Keratinocyte (primary cell): ENCODE measurements around the gene CCDC148. TPM values are rescaled to one million over a fixed set of nuclear protein-coding genes. Genes with fewer than 3 reads are reported as not detected.

Experiments used
- DNase-seq: peaks from one replicate; pipeline ENCODE4 v3.0.0-alpha.2; 2011; ENCODE audit warnings: low read depth, missing footprints, low spot score
- FAIRE-seq: peaks from 2 replicates; lab custom pipeline; 2011; peaks lifted over from hg19 to GRCh38; lab: Jason Lieb, UNC
- H2AFZ ChIP-seq: 2 replicates; pipeline ENCODE4 v1.6.0; 2012; ENCODE audit warnings: low read length, control low read depth, inconsistent platforms; ENCODE audit not compliant: control insufficient read depth
- H3K27ac ChIP-seq: 2 replicates; pipeline ENCODE4 v1.5.1; 2011; ENCODE audit warnings: low read length; ENCODE audit not compliant: control insufficient read depth, insufficient read depth
- H3K27me3 ChIP-seq: 3 replicates; pipeline ENCODE4 v1.6.0; 2011; ENCODE audit warnings: low read length; ENCODE audit not compliant: control insufficient read depth, insufficient read depth; ENCODE audit errors: extremely low read depth
- H3K36me3 ChIP-seq, 2 experiments: 2 replicates in 1 of 2; 3 replicates in 1 of 2; pipeline ENCODE4 v1.5.1; 2011; ENCODE audit warnings: low read length in 2 of 2, mild to moderate bottlenecking in 1 of 2; ENCODE audit not compliant: control insufficient read depth in 2 of 2, insufficient read depth in 2 of 2; ENCODE audit errors: extremely low read depth in 1 of 2
- H3K4me1 ChIP-seq: 3 replicates; pipeline ENCODE4 v1.5.1; 2011; ENCODE audit warnings: low read length; ENCODE audit not compliant: control insufficient read depth, insufficient read depth; ENCODE audit errors: extremely low read depth
- H3K4me2 ChIP-seq: 3 replicates; pipeline ENCODE4 v1.6.0; 2011; ENCODE audit warnings: low read depth, low read length; ENCODE audit not compliant: control insufficient read depth, insufficient read depth; ENCODE audit errors: extremely low read depth
- H3K4me3 ChIP-seq, 3 experiments: fragments of 200-600 bp in 1 of 3; sonication (generic) in 1 of 3; 2 replicates in 2 of 3; 3 replicates in 1 of 3; pipeline ENCODE4 v1.5.1; 2011 to 2016; ENCODE audit warnings: low read length in 3 of 3, mild to moderate bottlenecking in 3 of 3, control low read depth in 2 of 3, inconsistent platforms in 1 of 3, low read depth in 1 of 3, mixed read lengths in 1 of 3, mixed run types in 1 of 3, moderate library complexity in 1 of 3; ENCODE audit not compliant: control insufficient read depth in 2 of 3, insufficient read depth in 2 of 3; ENCODE audit errors: extremely low read depth in 1 of 3
- H3K79me2 ChIP-seq: 2 replicates; pipeline ENCODE4 v1.6.0; 2012; ENCODE audit warnings: low read length; ENCODE audit not compliant: control insufficient read depth, insufficient read depth
- H3K9ac ChIP-seq: 3 replicates; pipeline ENCODE4 v1.6.0; 2011; ENCODE audit warnings: low read length; ENCODE audit not compliant: control insufficient read depth, insufficient read depth; ENCODE audit errors: extremely low read depth
- H3K9me1 ChIP-seq: 3 replicates; pipeline ENCODE4 v1.6.0; 2011; ENCODE audit warnings: low read length; ENCODE audit not compliant: control insufficient read depth, insufficient read depth; ENCODE audit errors: extremely low read depth
- H3K9me3 ChIP-seq: 2 replicates; pipeline ENCODE4 v1.5.1; 2012; ENCODE audit warnings: low read depth, low read length; ENCODE audit not compliant: control insufficient read depth
- H4K20me1 ChIP-seq: 3 replicates; pipeline ENCODE4 v1.6.0; 2011; ENCODE audit warnings: low read length; ENCODE audit not compliant: control insufficient read depth, insufficient read depth; ENCODE audit errors: extremely low read depth
- CTCF ChIP-seq, 3 experiments: IDR thresholded peaks in 1 of 3; conservative IDR thresholded peaks in 1 of 3; optimal IDR thresholded peaks in 1 of 3; 2 replicates in 2 of 3; 3 replicates in 1 of 3; pipeline versions ENCODE3 to v1.5.1; 2011; ENCODE audit warnings: low read length in 3 of 3, mild to moderate bottlenecking in 3 of 3, moderate library complexity in 2 of 3, control low read depth in 1 of 3, inconsistent platforms in 1 of 3; ENCODE audit not compliant: insufficient read depth in 2 of 3; ENCODE audit errors: extremely low read depth in 1 of 3
- EZH2 ChIP-seq: IDR thresholded peaks from one replicate; pipeline ENCODE4 v1.6.1; 2012; ENCODE audit warnings: inconsistent platforms, mild to moderate bottlenecking, low read length, moderate library complexity
- dilution Hi-C: fragments of 300-500 bp; cut with MboI; formaldehyde crosslinking; loops from one replicate; pipeline ENCODE4 v1.7.0; 2020; ENCODE audit warnings: low sequenced_read_pairs; ENCODE audit not compliant: extremely low pct_ligation_motif_present
- polyA plus RNA-seq, 5 experiments: library from polyadenylated mRNA; depleted of rRNA in 3 of 5; stranded (reverse) in 3 of 5; stranded (forward) in 1 of 5; unstranded in 1 of 5; fragments of >200 nt; gene quantifications; 1 replicate in 1 of 5; 2 replicates in 3 of 5; 3 replicates in 1 of 5; pipeline versions ENCODE4 v1.2.1 to v1.2.3, GENCODE V29; 2011 to 2012; ENCODE audit warnings: missing spikeins in 2 of 5, low read depth in 1 of 5, low replicate concordance in 1 of 5

The CCDC148 gene
- polyA plus RNA-seq, 1 donor (not counting 4 experiments of a cell fraction or from before 2014, with no cell fraction given) = 0.39 TPM

DNA sequence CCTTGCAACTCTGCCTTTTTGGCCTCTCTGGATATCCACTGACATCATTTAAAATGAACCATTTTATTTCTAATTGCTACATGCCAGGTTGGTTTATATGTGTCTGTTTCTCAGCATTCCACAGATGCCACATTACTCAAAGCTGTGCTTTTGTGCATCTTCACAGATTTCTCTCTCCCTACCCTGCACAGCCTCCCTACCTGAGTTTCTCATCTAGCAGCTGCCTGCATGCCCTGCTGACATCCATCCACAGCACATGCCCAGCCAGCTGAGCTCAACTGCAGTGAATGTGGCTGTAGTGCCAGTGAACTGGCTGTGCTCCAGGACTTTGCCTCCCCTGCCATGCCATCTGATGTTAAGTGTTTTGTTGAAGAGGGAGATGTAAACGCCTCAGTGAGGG lies 44.7 kb upstream of the CCDC148 start:
- Histone ChIP-seq H3K4me3 (no peak overlapping the region), H3K4me1 (peaks cover 54% of the 10 kb centered on the region), H3K79me2 (peaks cover 46% of the 10 kb centered on the region), H3K4me2 (no peak overlapping the region), H3K36me3 (peaks cover 0 to 4% of the 10 kb centered on the region in 2 experiments), H4K20me1 (no peaks in the 10 kb centered on the region), H3K9ac (no peak overlapping the region), H3K9me1 (no peaks in the 10 kb centered on the region), H3K27me3 (no peaks in the 10 kb centered on the region), H3K9me3 (no peaks in the 10 kb centered on the region), H3K27ac (no peak overlapping the region), H2AFZ (no peak overlapping the region)
- TF ChIP-seq EZH2 (no peak), CTCF (optimal IDR thresholded peaks at IDR 0.05 in 1 of 3, IDR thresholded peaks at IDR 0.05 in 1 of 3, conservative IDR thresholded peaks at IDR 0.05 in 1 of 3; ENCODE audit: extremely low read depth in 1 of 3, insufficient read depth in 2 of 3, low read length in 3 of 3) (no peak)
- FAIRE-seq = peak; percentile 9
- dilution Hi-C loops = no loop called here
- DNase-seq = no peak

DNA sequence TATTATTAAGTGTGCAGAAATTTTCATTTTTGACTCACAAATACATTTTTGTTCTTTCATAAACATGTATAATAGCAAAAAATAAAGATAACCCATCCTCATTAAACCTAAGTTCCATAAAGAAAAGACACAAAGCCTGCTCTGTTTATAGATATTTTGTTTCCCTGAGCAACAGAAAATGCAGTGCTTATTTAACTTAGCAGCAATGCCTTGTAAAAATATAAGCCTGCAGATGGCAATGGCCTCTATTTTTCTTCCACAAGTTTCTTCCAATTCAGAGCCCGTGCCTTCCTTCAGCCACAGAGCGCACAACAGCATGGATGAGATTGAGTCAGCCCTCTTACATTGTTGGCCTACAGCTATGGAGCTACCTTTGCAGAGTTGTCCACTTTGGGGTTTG lies 43.8 kb upstream of the CCDC148 start:
- dilution Hi-C loops = no loop called here
- TF ChIP-seq CTCF (optimal IDR thresholded peaks at IDR 0.05 in 1 of 3, IDR thresholded peaks at IDR 0.05 in 1 of 3, conservative IDR thresholded peaks at IDR 0.05 in 1 of 3; ENCODE audit: extremely low read depth in 1 of 3, insufficient read depth in 2 of 3, low read length in 3 of 3) = no peak
- no peak for TF ChIP-seq EZH2
- DNase-seq (no peak), FAIRE-seq (no peak)
- no peaks in the 10 kb centered on the region for H3K9me1 ChIP-seq
- H3K9me3 ChIP-seq = no peaks in the 10 kb centered on the region
- H3K27me3 ChIP-seq = no peaks in the 10 kb centered on the region
- H3K4me1 ChIP-seq = peaks cover 46% of the 10 kb centered on the region
- no peaks in the 10 kb centered on the region for H4K20me1 ChIP-seq
- no peak overlapping the region for H3K4me3 ChIP-seq
- no peak overlapping the region for H2AFZ ChIP-seq
- peaks cover 0 to 4% of the 10 kb centered on the region in 2 experiments for H3K36me3 ChIP-seq
- H3K79me2 ChIP-seq = peaks cover 49% of the 10 kb centered on the region
- H3K9ac ChIP-seq = no peak overlapping the region
- no peak overlapping the region for H3K27ac ChIP-seq
- H3K4me2 ChIP-seq = no peak overlapping the region
